A549 (cell line): ENCODE measurements around the gene PCARE. TPM values are rescaled to one million over a fixed set of nuclear protein-coding genes. Genes with fewer than 3 reads are reported as not detected.

Experiments used
- ATAC-seq, 2 experiments: fragments of 200-7000 bp in 1 of 2; fragments of >200 bp in 1 of 2; cut with Nextera tagmentation in 1 of 2; cut with Tn5 transposase in 1 of 2; 3 replicates each; pipeline versions ENCODE4 v1.8.0 to v1.9.1; 2018 to 2020; ENCODE audit warnings: mild to moderate bottlenecking in 1 of 2, moderate library complexity in 1 of 2
- CTCF ChIA-PET: fragments of 300-600 bp; sonication (Branson Sonifier 250); formaldehyde crosslinking; extraction: SDS; loops from one replicate; lab custom pipeline; 2021; ENCODE audit warnings: antibody characterized with exemption, inconsistent platforms; lab: Yijun Ruan, JAX
- POLR2A ChIA-PET: fragments of 350-600 bp; formaldehyde crosslinking; extraction: SDS; loops from one replicate; lab custom pipeline; 2021; ENCODE audit warnings: antibody characterized with exemption, inconsistent platforms; lab: Yijun Ruan, JAX
- DNase-seq, 2 experiments: peaks; one replicate each; pipeline versions ENCODE4 v3.0.0 to v3.0.0-alpha.2; 2011 to 2016; ENCODE audit warnings: low read depth in 1 of 2, low spot score in 1 of 2
- FAIRE-seq: peaks from 2 replicates; lab custom pipeline; 2011; peaks lifted over from hg19 to GRCh38; lab: Jason Lieb, UNC
- H3K27ac ChIP-seq, 2 experiments: fragments of >200 bp; sonication (Bioruptor Twin); formaldehyde crosslinking; 3 replicates each; pipeline ENCODE4 v1.5.1; 2016 to 2017
- H3K4me1 ChIP-seq: fragments of >200 bp; sonication (Bioruptor Twin); formaldehyde crosslinking; 3 replicates; pipeline ENCODE4 v1.6.1; 2016
- H3K4me2 ChIP-seq: fragments of >200 bp; sonication (Bioruptor Twin); formaldehyde crosslinking; 3 replicates; pipeline ENCODE4 v1.6.1; 2016
- H3K4me3 ChIP-seq: fragments of >200 bp; sonication (Bioruptor Twin); formaldehyde crosslinking; 3 replicates; pipeline ENCODE4 v1.5.1; 2016
- H3K9me3 ChIP-seq: fragments of >200 bp; sonication (Bioruptor Twin); formaldehyde crosslinking; 3 replicates; pipeline ENCODE4 v1.6.1; 2016
- CBX2 ChIP-seq: fragments of 200-600 bp; sonication (generic); IDR thresholded peaks from 2 replicates; pipeline ENCODE4 v1.6.1; 2016; ENCODE audit warnings: low read depth, mild to moderate bottlenecking, borderline replicate concordance
- CEBPB ChIP-seq, 2 experiments: fragments of >200 bp in 1 of 2; sonication (Bioruptor Twin) in 1 of 2; formaldehyde crosslinking in 1 of 2; IDR thresholded peaks; 2 replicates each; pipeline ENCODE4 v1.6.1; 2012 to 2016
- E2F6 ChIP-seq: IDR thresholded peaks from 2 replicates; pipeline ENCODE4 v1.6.1; 2012; ENCODE audit warnings: low read depth, borderline replicate concordance
- EHMT2 ChIP-seq: fragments of 200-600 bp; sonication (generic); IDR thresholded peaks from 2 replicates; pipeline ENCODE4 v1.6.1; 2016; ENCODE audit warnings: antibody characterized with exemption, low read depth, mild to moderate bottlenecking, moderate library complexity
- GATA3 ChIP-seq: IDR thresholded peaks from 2 replicates; pipeline ENCODE4 v1.6.1; 2012; ENCODE audit warnings: borderline replicate concordance
- HEYL ChIP-seq: fragments of 250-450 bp; sonication (Bioruptor Pico); IDR thresholded peaks from 2 replicates; pipeline ENCODE4 v1.8.0; 2021; ENCODE audit warnings: mild to moderate bottlenecking, moderate library complexity
- HOXA7 ChIP-seq: fragments of 250-450 bp; sonication (Bioruptor Pico); IDR thresholded peaks from 2 replicates; pipeline ENCODE4 v1.5.0; 2020; ENCODE audit warnings: mild to moderate bottlenecking, moderate library complexity
- HOXB5 ChIP-seq: fragments of 250-450 bp; sonication (Bioruptor Pico); IDR thresholded peaks from 2 replicates; pipeline ENCODE4 v1.5.0; 2020; ENCODE audit warnings: mild to moderate bottlenecking, moderate library complexity
- JUN ChIP-seq, 2 experiments: fragments of >200 bp; sonication (Bioruptor Twin); formaldehyde crosslinking; IDR thresholded peaks; 2 replicates in 1 of 2; 3 replicates in 1 of 2; pipeline ENCODE4 v1.6.1; 2016 to 2017
- JUNB ChIP-seq: fragments of >200 bp; sonication (Bioruptor Twin); formaldehyde crosslinking; IDR thresholded peaks from 2 replicates; pipeline ENCODE4 v1.6.1; 2016
- KDM1A ChIP-seq: fragments of 200-600 bp; sonication (generic); IDR thresholded peaks from 2 replicates; pipeline ENCODE4 v1.6.1; 2016; ENCODE audit warnings: low read depth, mild to moderate bottlenecking
- KDM5A ChIP-seq: fragments of 200-600 bp; sonication (generic); IDR thresholded peaks from 2 replicates; pipeline ENCODE4 v1.6.1; 2016; ENCODE audit warnings: antibody characterized with exemption, mild to moderate bottlenecking
- MAFK ChIP-seq: fragments of 450-650 bp; IDR thresholded peaks from 2 replicates; pipeline ENCODE4 v1.6.1; 2014; ENCODE audit not compliant: partially characterized antibody
- MAX ChIP-seq: IDR thresholded peaks from 2 replicates; pipeline ENCODE4 v1.6.1; 2012
- MYC ChIP-seq: IDR thresholded peaks from 2 replicates; pipeline ENCODE4 v1.6.1; 2012; ENCODE audit warnings: mild to moderate bottlenecking, inconsistent platforms, low read length, improper control_type of control experiment, borderline replicate concordance
- NFE2L2 ChIP-seq: fragments of 150-350 bp; conservative IDR thresholded peaks from 2 replicates; pipeline ENCODE4 v1.6.1; 2014; ENCODE audit warnings: low read length
- NR3C1 ChIP-seq: fragments of >200 bp; sonication (Bioruptor Twin); formaldehyde crosslinking; IDR thresholded peaks from 3 replicates; pipeline ENCODE4 v1.6.1; 2017
- POLR2A ChIP-seq: IDR thresholded peaks from 2 replicates; pipeline ENCODE4 v1.6.1; 2012; ENCODE audit warnings: mild to moderate bottlenecking, low read length
- POLR2AphosphoS2 ChIP-seq: conservative IDR thresholded peaks from 2 replicates; pipeline ENCODE4 v1.6.1; 2012; ENCODE audit warnings: low read length, improper control_type of control experiment, inconsistent platforms
- RAD21 ChIP-seq, 2 experiments: fragments of >200 bp in 1 of 2; sonication (Bioruptor Twin) in 1 of 2; formaldehyde crosslinking in 1 of 2; IDR thresholded peaks in 1 of 2; conservative IDR thresholded peaks in 1 of 2; 2 replicates in 1 of 2; 3 replicates in 1 of 2; pipeline ENCODE4 v1.6.1; 2012 to 2018; ENCODE audit warnings: inconsistent platforms in 1 of 2
- SMC3 ChIP-seq: fragments of >200 bp; sonication (Bioruptor Twin); formaldehyde crosslinking; IDR thresholded peaks from 3 replicates; pipeline ENCODE4 v1.6.1; 2018; ENCODE audit warnings: inconsistent platforms
- SREBF2 ChIP-seq: fragments of 450-650 bp; IDR thresholded peaks from 2 replicates; pipeline ENCODE4 v1.6.1; 2014; ENCODE audit warnings: mild to moderate bottlenecking, moderate library complexity
- ZC3H11A ChIP-seq: fragments of 450-650 bp; IDR thresholded peaks from 2 replicates; pipeline ENCODE4 v1.6.1; 2014; ENCODE audit warnings: antibody characterized with exemption, mild to moderate bottlenecking
- ZNF302 ChIP-seq: fragments of 250-450 bp; sonication (Bioruptor Pico); IDR thresholded peaks from 2 replicates; pipeline ENCODE4 v1.9.0; 2021; ENCODE audit warnings: inconsistent platforms, mild to moderate bottlenecking, moderate library complexity
- whole genome bisulfite sequencing: methylation state at CpG from one replicate; pipeline ENCODE4 v1.1.6; 2017; ENCODE audit errors: missing lambda C conversion rate; 5-methylcytosine and 5-hydroxymethylcytosine counted together
- polyA plus RNA-seq, 4 experiments: library from polyadenylated mRNA; depleted of rRNA in 3 of 4; stranded (reverse); fragments of >200 nt; fragmentation: RNase III in 1 of 4; extraction: RNeasy Plus Mini Kit Qiagen cat#74134 plus additional on column Dnase treatment in 1 of 4; gene quantifications; 2 replicates in 3 of 4; 3 replicates in 1 of 4; pipeline ENCODE4 v1.2.3, GENCODE V29; 2011 to 2017
- TF ChIP-seq, protein P1 (sequence below): fragments of 250-450 bp; sonication (Bioruptor Pico); IDR thresholded peaks from 2 replicates; pipeline ENCODE4 v1.5.0; 2021; ENCODE audit warnings: mild to moderate bottlenecking, moderate library complexity, borderline replicate concordance
- TF ChIP-seq, protein P2 (sequence below): IDR thresholded peaks from 2 replicates; pipeline ENCODE4 v1.6.1; 2012
- TF ChIP-seq, protein P3 (sequence below): fragments of >200 bp; sonication (Bioruptor Twin); formaldehyde crosslinking; IDR thresholded peaks from 3 replicates; pipeline ENCODE4 v1.5.1; 2016

PCARE gene
- polyA plus RNA-seq, 2 of the 4 experiments (the other 2 are of a cell fraction) = not detected

DNA sequence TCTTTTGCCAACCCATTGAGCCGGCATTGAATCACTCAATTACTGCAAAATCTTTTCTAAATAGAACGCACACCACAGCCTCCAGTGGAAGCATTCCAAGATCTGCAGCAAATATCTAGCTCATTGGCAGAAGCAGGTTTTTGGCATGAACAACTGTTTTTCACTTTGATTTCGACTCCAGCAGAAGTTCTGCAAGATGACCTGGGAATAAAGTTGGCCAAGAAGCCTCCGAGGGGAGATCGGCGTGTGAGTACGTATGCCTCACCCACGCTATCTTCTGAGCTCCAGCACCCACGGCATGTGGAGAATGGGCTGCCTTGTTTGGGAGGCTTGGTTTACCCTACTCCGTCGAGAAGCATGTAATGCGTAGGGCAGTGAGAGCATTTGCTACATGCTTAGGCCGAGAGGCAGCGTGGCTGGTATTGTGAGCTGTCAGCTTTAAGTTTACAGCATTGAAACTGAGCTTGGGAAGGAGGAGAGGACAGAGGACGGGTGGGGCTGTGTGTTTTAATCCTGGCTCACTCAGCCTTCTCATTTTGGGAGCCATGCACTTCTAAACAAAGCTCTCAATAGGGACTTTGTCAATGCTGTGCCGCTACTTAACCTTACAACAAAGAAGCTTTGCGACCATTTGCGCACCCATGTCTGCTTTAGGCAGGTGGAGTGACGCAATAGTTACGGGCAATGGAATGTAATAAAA lies 10.5 kb downstream of the PCARE start:
- CTCF ChIA-PET = interaction anchor here (0.6 to 2.7 kb wide), 3 partner anchors 11 to 256 kb away, joined by 3 to 19 read pairs (median 4); no protein-coding TSS in a partner anchor
- POLR2A ChIA-PET = no interaction called here
- DNase-seq = no peak
- 89% methylated on average over 20 of the region's 20 CpGs for WGBS
- no peak for FAIRE-seq
- Histone ChIP-seq H3K9me3 (no peaks in the 10 kb centered on the region), H3K27ac (no peak overlapping the region), H3K4me1 (no peaks in the 10 kb centered on the region), H3K4me3 (no peak overlapping the region)
- no peak for ATAC-seq
- peak; percentile 29 to 76; a peak in 3 of 4 replicates for TF ChIP-seq CEBPB (IDR thresholded peaks at IDR 0.05)
- TF ChIP-seq HEYL (CRISPR knock-in tag) = no peak
- TF ChIP-seq, all 56 proteins: peak for 1
- H3K4me2 ChIP-seq = no peak overlapping the region

- no peak overlapping the region for H3K4me3 ChIP-seq
- no peaks in the 10 kb centered on the region for H3K9me3 ChIP-seq
- CTCF ChIA-PET = interaction anchor here (0.8 to 2.7 kb wide), 4 partner anchors 10 to 25 kb away, joined by 3 to 19 read pairs (median 4); no protein-coding TSS in a partner anchor
- no peak overlapping the region for H3K4me2 ChIP-seq
- no peak for ATAC-seq
- WGBS = 83% methylated on average over 6 of the region's 6 CpGs
- TF ChIP-seq ZNF302 (no peak), KDM5A (no peak), KDM1A (no peak), CBX2 (no peak), ZC3H11A (no peak), SREBF2 (no peak), NFE2L2 (no peak), SMC3 (no peak), EHMT2 (no peak), E2F6 (no peak), RAD21 (conservative IDR thresholded peaks at IDR 0.05 in 1 of 2, IDR thresholded peaks at IDR 0.05 in 1 of 2) (no peak), JUN (IDR thresholded peaks at IDR 0.05) (no peak), POLR2AphosphoS2 (no peak), MAFK (no peak), NR3C1 (no peak), POLR2A (no peak)
- TF ChIP-seq, protein P1, sequence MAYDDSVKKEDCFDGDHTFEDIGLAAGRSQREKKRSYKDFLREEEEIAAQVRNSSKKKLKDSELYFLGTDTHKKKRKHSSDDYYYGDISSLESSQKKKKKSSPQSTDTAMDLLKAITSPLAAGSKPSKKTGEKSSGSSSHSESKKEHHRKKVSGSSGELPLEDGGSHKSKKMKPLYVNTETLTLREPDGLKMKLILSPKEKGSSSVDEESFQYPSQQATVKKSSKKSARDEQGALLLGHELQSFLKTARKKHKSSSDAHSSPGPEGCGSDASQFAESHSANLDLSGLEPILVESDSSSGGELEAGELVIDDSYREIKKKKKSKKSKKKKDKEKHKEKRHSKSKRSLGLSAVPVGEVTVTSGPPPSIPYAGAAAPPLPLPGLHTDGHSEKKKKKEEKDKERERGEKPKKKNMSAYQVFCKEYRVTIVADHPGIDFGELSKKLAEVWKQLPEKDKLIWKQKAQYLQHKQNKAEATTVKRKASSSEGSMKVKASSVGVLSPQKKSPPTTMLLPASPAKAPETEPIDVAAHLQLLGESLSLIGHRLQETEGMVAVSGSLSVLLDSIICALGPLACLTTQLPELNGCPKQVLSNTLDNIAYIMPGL = no peak
- TF ChIP-seq, protein P2, sequence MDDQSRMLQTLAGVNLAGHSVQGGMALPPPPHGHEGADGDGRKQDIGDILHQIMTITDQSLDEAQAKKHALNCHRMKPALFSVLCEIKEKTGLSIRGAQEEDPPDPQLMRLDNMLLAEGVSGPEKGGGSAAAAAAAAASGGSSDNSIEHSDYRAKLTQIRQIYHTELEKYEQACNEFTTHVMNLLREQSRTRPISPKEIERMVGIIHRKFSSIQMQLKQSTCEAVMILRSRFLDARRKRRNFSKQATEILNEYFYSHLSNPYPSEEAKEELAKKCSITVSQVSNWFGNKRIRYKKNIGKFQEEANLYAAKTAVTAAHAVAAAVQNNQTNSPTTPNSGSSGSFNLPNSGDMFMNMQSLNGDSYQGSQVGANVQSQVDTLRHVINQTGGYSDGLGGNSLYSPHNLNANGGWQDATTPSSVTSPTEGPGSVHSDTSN = no peak
- no peak for DNase-seq
- no peak overlapping the region for H3K27ac ChIP-seq
- no peaks in the 10 kb centered on the region for H3K4me1 ChIP-seq
- POLR2A ChIA-PET = no interaction called here
- no peak for FAIRE-seq
Measured at GRCh38 chr2:29063056-29063455, 11.3 kb downstream of the PCARE start.

DNA sequence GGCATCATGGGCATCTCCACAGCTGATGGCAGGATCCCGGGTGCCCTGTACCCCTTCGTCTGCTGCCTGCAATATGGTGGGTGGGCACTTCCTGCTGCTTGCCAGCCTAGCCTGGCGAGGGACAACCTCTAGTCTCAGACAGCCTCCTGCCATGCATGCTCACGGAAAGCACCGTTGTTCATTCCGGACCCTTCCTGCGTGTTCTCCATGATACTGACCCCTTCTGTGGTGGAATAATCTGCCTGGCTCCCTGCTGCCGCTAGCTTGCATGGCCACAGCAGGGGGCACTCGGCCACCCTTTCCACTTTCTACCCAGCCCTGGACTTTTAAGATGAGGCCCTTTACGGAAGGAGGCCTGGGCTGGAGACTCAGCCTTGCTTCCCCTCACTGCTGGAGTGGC lies 12.0 kb downstream of the PCARE start:
- H3K27ac ChIP-seq = no peak overlapping the region
- ATAC-seq (peak in 1 of 2 experiments; percentile 23; a peak in 1 of 6 replicates), FAIRE-seq (no peak), DNase-seq (no peak)
- POLR2A ChIA-PET = no interaction called here
- WGBS = 80% methylated on average over 10 of the region's 10 CpGs
- H3K4me1 ChIP-seq = no peaks in the 10 kb centered on the region
- H3K9me3 ChIP-seq = no peaks in the 10 kb centered on the region
- CTCF ChIA-PET = interaction anchor here (0.8 to 2.7 kb wide), 4 partner anchors 9 to 26 kb away, joined by 3 to 19 read pairs (median 4); no protein-coding TSS in a partner anchor
- no peak overlapping the region for H3K4me3 ChIP-seq
- no peak overlapping the region for H3K4me2 ChIP-seq
- no peak for TF ChIP-seq E2F6
- TF ChIP-seq, protein P2 = no peak
- no peak for TF ChIP-seq GATA3
- TF ChIP-seq KDM5A = no peak
- TF ChIP-seq MAX = no peak
- no peak for TF ChIP-seq SREBF2
- no peak for TF ChIP-seq NR3C1
- TF ChIP-seq, protein P3, sequence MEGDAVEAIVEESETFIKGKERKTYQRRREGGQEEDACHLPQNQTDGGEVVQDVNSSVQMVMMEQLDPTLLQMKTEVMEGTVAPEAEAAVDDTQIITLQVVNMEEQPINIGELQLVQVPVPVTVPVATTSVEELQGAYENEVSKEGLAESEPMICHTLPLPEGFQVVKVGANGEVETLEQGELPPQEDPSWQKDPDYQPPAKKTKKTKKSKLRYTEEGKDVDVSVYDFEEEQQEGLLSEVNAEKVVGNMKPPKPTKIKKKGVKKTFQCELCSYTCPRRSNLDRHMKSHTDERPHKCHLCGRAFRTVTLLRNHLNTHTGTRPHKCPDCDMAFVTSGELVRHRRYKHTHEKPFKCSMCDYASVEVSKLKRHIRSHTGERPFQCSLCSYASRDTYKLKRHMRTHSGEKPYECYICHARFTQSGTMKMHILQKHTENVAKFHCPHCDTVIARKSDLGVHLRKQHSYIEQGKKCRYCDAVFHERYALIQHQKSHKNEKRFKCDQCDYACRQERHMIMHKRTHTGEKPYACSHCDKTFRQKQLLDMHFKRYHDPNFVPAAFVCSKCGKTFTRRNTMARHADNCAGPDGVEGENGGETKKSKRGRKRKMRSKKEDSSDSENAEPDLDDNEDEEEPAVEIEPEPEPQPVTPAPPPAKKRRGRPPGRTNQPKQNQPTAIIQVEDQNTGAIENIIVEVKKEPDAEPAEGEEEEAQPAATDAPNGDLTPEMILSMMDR = no peak
- no peak for TF ChIP-seq SMC3
- no peak for TF ChIP-seq JUNB
- TF ChIP-seq HOXA7 (CRISPR knock-in tag) = no peak
- TF ChIP-seq CEBPB (IDR thresholded peaks at IDR 0.05) = no peak
- TF ChIP-seq HOXB5 (CRISPR knock-in tag) = no peak
- no peak for TF ChIP-seq MYC
